GM18873 (cell line): ENCODE results near the gene ITPR2.
"Not testable (repeated sequence)": the region's sequence is repeated elsewhere in the genome, so short reads cannot be mapped to it uniquely, and the experiment has no call there.

Source experiments
- ATAC-seq: cut with Tn5 transposase; IDR thresholded peaks from one replicate; pipeline ENCODE4 v1.9.1; 2021; ENCODE audit warnings: mild to moderate bottlenecking, moderate library complexity, moderate number of reproducible peaks; ENCODE audit not compliant: unreplicated experiment, low FRiP score

Gene ITPR2

DNA sequence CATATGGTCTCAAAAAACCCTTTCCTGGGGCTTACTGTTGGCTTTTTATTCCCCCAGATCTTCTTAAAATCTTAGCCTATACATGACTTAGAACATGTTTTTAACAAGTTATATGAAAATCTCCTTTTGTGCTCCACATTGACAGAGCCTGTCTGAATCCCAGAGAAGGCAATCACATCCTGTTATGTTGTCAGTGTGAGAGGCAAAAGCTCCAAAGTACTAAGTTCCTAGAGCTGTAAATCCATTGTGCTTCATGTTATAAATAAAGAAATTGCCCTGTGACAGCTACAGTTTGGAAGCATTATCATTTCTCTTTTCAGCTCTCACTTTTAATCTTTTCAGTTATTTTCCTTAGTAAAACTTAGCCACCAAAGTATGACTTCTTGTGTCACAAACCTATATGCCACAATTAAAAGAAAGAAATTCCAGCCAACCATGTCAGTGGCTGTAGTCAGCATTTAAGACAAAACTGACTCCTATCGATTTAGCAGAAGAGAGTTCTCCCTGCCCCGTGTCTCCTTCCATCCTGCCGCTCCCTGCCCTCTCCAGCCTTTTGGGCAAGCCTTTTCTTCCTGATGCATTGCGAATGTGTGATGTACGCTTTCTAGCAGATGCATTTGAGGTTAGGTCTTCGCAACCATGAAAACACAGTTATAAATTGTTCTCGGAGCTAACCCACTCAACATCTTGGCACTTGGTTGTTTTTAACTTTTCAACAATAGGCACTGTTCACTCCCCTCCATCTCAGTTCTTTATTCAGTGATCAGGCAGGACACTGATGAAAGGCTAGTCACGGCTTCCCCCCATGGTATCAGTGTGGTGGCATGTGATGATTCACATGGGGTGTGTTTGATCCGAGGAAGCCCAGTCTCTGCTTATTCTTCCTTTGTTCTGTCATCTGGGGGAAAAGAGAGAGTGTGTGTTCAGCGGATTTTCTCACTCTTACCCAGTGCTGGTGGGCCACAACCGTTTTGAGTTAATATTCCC, 494.1 kb downstream of the ITPR2 start:
- ATAC-seq = no peak

GRCh38 chr12:26335651-26336050, 497.3 kb downstream of the ITPR2 start:
- no peak for ATAC-seq

DNA sequence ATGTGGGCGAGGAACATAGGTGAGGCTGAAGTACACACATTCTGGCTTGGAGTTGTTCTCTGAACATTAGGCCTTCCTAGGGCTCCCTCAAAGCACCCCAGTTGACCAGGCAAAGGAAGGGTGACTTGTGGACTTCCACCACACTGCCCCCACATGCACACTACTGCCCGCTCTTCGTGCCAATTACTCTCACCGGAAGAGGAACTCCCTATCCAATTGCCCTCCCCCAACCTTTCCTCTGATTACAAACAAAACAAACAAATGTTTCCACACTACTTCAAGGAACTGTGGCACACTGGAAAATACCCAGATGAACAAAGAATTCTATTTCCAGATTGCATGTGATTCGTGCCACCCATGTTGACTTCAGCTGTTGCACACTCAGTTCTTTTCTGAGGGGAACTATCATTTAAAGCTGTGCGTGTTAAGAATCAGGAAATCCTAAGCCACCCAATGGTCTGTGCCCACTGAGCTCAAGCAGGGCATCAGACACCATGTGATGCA, 498.3 kb downstream of the ITPR2 start:
- no peak for ATAC-seq

DNA sequence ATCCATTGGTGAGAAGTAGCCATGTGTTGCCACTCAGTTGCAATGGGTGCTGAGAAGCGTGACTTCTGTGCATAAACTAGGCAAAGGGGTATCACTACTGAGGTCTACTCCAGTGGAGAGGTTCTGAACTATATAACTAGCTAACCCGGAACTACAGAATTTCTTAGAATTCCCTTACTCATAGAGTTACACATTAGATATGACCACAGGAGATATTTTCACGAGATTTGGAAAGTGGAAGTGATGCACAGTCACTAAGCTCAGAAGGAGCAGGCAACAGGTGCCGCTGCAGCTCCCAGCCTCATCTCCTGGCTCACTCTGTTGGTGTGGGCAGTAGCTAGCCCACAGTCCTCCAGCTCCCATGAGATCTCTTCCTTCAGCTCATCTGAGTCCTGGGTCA, 501.0 kb downstream of the ITPR2 start:
- ATAC-seq = no peak

GRCh38 chr12:26331136-26331535, 501.9 kb downstream of the ITPR2 start:
- no peak for ATAC-seq

DNA sequence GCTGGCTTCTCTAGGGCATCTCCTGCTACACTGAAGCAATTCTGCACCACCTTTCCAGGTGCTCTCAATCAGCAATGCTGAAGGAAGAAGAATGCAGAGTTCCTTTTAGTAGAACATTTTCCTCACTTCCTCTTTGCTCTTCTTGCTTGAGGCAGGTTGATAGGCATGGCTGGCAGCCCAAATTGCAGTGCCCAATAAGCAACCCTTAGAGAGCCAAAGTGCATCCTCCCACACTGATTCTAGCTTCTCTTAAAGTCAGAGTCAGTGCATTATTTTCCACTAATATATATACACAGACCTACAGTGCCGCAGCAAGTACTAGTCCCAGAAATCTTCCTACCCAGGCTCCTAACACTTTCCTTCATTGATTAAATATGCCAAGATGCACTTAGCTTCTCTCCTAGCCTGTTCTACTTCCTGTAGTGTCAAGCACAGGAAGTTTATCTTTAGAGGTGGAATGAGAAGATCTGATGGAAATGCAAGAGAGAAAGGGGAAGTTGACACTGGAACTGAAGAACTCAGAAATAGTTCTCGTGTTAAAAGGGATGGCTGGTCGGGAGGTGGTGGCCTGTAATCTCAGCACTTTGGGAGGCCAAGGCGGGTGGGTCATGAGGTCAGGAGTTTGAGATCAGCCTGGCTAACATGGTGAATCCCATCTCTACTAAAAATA, 504.9 kb downstream of the ITPR2 start:
- ATAC-seq = no peak

DNA sequence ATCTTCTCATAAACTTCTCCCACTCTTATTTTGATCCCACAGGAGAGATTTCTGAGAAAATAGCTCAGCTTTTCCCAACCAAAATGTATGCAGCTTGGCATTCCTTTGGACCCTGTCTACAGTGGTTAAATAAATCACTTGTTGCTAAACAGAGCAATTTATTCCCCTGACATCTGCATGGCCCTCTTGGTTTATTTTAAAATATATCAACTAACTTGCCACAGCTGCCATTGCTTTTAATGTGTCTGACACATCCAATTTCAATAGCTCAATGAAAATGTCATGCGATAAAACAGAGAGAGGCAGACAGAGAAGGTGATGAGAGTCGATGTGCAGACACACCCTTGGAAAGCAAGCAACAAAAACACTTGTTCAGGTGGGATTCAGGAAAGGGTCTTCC, 509.3 kb downstream of the ITPR2 start:
- no peak for ATAC-seq

DNA sequence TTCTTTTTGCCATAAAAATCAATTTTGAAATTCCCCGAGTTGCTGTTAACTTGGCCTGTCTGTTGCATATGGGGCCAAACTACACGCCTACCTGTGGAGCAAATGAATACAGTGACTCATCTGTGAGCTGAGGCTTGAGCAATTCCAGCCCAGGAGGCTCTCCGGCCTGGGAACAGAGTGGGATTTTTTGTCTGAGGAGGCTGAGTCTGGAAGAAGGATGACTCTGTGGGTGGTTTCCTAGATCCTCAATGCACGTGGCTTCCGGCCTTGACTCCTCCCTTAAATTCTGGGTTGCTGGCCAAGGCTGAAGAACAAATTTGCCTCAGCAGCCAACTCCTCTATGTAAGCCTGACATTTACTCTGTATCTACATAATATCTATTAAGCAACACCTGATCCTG, 513.5 kb downstream of the ITPR2 start:
- no peak for ATAC-seq

DNA sequence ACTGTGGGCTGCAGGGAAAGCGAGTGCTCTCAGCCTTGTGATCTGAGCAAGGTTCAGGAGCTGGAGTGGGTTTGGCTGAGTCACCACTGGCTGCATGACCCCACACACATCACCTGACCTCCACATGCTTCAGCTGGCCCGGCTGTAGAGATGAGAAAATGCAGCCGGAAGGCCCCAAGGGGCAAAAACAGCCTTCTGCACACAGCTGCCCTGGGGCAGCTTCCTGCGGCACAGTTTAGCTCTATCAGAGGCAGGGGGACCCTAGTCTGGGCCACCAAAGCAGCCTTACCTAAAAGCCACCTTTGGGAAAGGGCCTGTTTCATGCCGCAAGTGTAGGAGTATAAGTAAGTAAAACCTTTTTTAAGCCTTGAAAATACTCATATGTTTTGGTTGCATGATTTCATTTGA, 514.3 kb downstream of the ITPR2 start:
- peak; percentile 90 for ATAC-seq

DNA sequence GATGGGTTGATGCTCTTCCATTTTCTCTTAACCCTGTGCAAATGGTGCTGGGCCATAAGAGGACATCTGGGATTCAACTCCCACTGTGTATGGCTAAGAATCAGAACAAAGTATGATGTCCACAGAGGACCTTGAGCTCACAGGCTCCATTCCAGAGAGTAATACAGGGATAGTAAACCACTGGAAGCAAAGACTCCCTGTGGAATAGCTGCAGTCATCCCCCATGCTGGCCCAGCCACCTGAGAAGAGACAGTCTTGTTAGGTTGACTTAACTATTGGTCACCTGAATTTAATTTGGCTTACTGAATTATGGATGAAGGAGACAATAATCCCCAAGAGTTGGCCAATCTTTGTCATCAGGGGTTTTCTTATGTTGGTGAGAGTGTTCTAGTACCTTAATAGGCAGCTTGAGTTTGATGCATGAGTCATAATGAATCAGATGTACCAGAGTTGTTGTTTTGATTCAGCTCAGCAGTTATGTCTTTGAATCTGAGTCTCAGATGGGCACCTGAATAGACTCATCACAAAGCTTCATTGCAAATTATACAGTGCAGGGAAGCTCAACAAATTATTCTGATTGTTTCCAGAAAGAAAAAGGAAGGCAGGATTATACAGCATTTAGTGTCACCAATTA, 514.9 kb downstream of the ITPR2 start:
- ATAC-seq = peak; percentile 70

DNA sequence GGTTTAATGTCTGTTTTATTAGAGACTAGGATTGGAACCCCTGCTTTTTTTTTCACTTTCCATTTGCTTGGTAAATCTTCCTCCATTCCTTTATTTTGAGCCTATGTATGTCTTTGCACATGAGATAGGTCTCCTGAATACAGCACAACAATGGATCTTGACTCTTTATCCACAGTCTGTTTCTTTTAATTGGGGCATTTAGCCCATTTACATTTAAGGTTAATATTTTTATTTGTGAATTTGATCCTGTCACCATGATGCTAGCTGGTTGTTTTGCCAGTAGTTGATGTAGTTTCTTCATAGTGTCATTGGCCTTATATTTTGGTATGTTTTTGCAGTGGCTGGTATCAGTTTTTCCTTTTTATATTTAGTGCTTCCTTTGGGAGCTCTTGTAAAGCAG, 518.9 kb downstream of the ITPR2 start:
- ATAC-seq = not testable (repeated sequence)

- ATAC-seq = not testable (repeated sequence)
These were observed 522.5 kb downstream of the ITPR2 start for GRCh38 chr12:26310489-26310888.

GRCh38 chr12:26309634-26310033, 523.4 kb downstream of the ITPR2 start:
- no peak for ATAC-seq

- ATAC-seq = no peak
These were observed 528.7 kb downstream of the ITPR2 start for GRCh38 chr12:26304273-26304672.

DNA sequence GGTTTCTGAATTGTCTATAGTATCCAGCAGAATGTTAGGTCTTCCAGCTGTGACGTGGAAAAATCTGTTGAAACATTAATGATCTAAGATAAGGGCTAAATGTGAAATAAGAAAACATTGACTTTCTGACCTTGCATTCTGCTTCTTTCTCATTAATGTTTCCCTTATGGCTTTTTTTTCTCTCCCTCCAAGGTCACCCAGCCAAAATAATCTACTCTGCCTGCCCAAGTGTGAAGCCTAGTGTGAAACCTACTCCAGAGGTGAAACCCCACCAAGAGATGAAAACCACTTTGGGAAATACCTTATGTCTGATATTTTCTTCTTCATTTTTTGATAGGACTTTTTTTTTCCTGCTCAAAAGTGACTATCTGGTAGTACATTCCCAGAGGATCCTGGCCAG, 529.6 kb downstream of the ITPR2 start:
- ATAC-seq = no peak

- ATAC-seq = no peak
These were observed 530.2 kb downstream of the ITPR2 start for GRCh38 chr12:26302776-26303175.

- no peak for ATAC-seq
These were observed 533.2 kb downstream of the ITPR2 start for GRCh38 chr12:26299751-26300150.

- peak; percentile 100 for ATAC-seq
These were observed 534.0 kb downstream of the ITPR2 start for GRCh38 chr12:26298785-26299621.

GRCh38 chr12:26297396-26298070, 535.5 kb downstream of the ITPR2 start:
- no peak for ATAC-seq

DNA sequence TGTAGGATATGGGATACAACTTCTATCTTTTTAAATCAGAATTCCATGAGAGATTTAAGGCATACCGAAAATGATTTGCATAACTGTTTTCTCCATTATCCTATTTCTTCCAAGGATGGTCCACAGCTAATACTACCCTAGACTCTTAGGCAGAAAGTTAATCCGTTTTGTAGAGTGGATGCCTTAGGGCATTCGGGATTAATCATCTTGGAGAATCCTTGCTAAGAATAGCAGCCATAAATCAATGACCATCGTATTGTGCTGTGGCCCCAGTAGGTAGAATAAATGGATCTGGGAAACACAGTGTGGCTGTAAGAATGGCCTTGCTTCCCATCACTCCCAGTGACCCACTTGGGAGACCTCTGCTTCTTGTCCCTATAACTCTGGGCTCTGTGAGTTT, 538.0 kb downstream of the ITPR2 start:
- ATAC-seq = no peak
